HepG2 (cell line): Measurements from ENCODE around the gene CHMP6. TPM values are rescaled to one million over a fixed set of nuclear protein-coding genes. Genes with fewer than 3 reads are reported as not detected.

Experiments
- ARHGAP35 ChIP-seq: sonication (generic); formaldehyde crosslinking; IDR thresholded peaks from 2 replicates; pipeline ENCODE4 v1.9.0; 2022; ENCODE audit warnings: mild to moderate bottlenecking, inconsistent platforms, moderate library complexity, missing genetic modification reagents, borderline replicate concordance
- BCL3 ChIP-seq: sonication (generic); formaldehyde crosslinking; IDR thresholded peaks from 2 replicates; pipeline ENCODE4 v1.5.1; 2020; ENCODE audit warnings: mild to moderate bottlenecking, missing genetic modification reagents, moderate library complexity
- DR1 ChIP-seq: sonication (generic); formaldehyde crosslinking; IDR thresholded peaks from 2 replicates; pipeline ENCODE4 v1.8.0; 2021; ENCODE audit warnings: mild to moderate bottlenecking, missing genetic modification reagents, inconsistent platforms
- EZH2 ChIP-seq: conservative IDR thresholded peaks from 2 replicates; pipeline ENCODE4 v1.6.1; 2012; ENCODE audit warnings: mild to moderate bottlenecking, low read depth, low read length, moderate library complexity
- KDM2A ChIP-seq: sonication (generic); formaldehyde crosslinking; IDR thresholded peaks from 2 replicates; pipeline ENCODE4 v1.4.0; 2020; ENCODE audit warnings: low read depth, missing genetic modification reagents, borderline replicate concordance
- KLF15 ChIP-seq: sonication (generic); formaldehyde crosslinking; IDR thresholded peaks from 2 replicates; pipeline ENCODE4 v1.8.1; 2023; ENCODE audit warnings: borderline replicate concordance, mild to moderate bottlenecking, inconsistent platforms, missing genetic modification reagents, mixed read lengths
- MXD4 ChIP-seq: IDR thresholded peaks from 2 replicates; pipeline ENCODE4 v1.6.1; 2016; ENCODE audit warnings: mild to moderate bottlenecking, missing biosample characterization, missing genetic modification reagents
- PHF5A ChIP-seq: IDR thresholded peaks from one replicate; pipeline ENCODE4 v1.6.1; 2018; ENCODE audit warnings: low read depth, missing genetic modification reagents; ENCODE audit not compliant: unreplicated experiment
- PHF8 ChIP-seq: sonication (generic); formaldehyde crosslinking; IDR thresholded peaks from 2 replicates; pipeline ENCODE4 v1.5.0; 2020; ENCODE audit warnings: missing genetic modification reagents
- RERE ChIP-seq: IDR thresholded peaks from 2 replicates; pipeline ENCODE4 v1.6.1; 2016; ENCODE audit warnings: low read depth, missing genetic modification reagents, missing compliant biosample characterization
- SIX4 ChIP-seq: sonication (generic); formaldehyde crosslinking; IDR thresholded peaks from 2 replicates; pipeline ENCODE4 v1.4.0; 2020; ENCODE audit warnings: missing genetic modification reagents
- SP4 ChIP-seq: sonication (generic); formaldehyde crosslinking; IDR thresholded peaks from 2 replicates; pipeline ENCODE4 v1.8.1; 2023; ENCODE audit warnings: mild to moderate bottlenecking, missing genetic modification reagents
- ZBTB7B ChIP-seq: sonication (generic); formaldehyde crosslinking; IDR thresholded peaks from 2 replicates; pipeline ENCODE4 v1.4.0; 2020; ENCODE audit warnings: missing genetic modification reagents
- ZNF263 ChIP-seq: sonication (generic); formaldehyde crosslinking; IDR thresholded peaks from 2 replicates; pipeline ENCODE4 v1.4.0; 2020; ENCODE audit warnings: missing genetic modification reagents
- ZNF672 ChIP-seq: sonication (generic); formaldehyde crosslinking; IDR thresholded peaks from 2 replicates; pipeline ENCODE4 v1.8.1; 2022; ENCODE audit warnings: missing genetic modification reagents
- ZNF747 ChIP-seq: sonication (generic); formaldehyde crosslinking; IDR thresholded peaks from 2 replicates; pipeline ENCODE4 v1.8.1; 2023; ENCODE audit warnings: missing genetic modification reagents, mild to moderate bottlenecking, borderline replicate concordance
- polyA plus RNA-seq, 8 experiments: library from polyadenylated mRNA; depleted of rRNA in 3 of 8; stranded (reverse) in 7 of 8; unstranded in 1 of 8; fragments of >200 nt; fragmentation: Illumina TruSeq in 4 of 8; extraction: Trizol in 4 of 8; gene quantifications; 2 replicates each; pipeline versions ENCODE4 v1.2.1 to v1.2.3, GENCODE V29; 2011 to 2016; ENCODE audit warnings: low read depth in 4 of 8, missing spikeins in 1 of 8, mixed read lengths in 1 of 8; ENCODE audit not compliant: insufficient read depth in 1 of 8
- total RNA-seq, 5 experiments: library from RNA; depleted of rRNA; stranded (reverse); fragments of >200 nt; fragmentation: Illumina TruSeq; extraction: Trizol; gene quantifications; 2 replicates each; pipeline ENCODE4 v1.2.3, GENCODE V29; 2016; ENCODE audit warnings: low read depth in 1 of 5
- TF ChIP-seq, protein P1 (sequence below): sonication (generic); formaldehyde crosslinking; IDR thresholded peaks from 2 replicates; pipeline ENCODE4 v1.5.0; 2020; ENCODE audit warnings: mild to moderate bottlenecking, missing genetic modification reagents, borderline replicate concordance

CHMP6 gene
- total and polyA plus RNA-seq, 2 of the 13 experiments (the other 11 are each of a cell fraction or from before 2014, with no cell fraction given) = 11.1 to 24.2 TPM

DNA sequence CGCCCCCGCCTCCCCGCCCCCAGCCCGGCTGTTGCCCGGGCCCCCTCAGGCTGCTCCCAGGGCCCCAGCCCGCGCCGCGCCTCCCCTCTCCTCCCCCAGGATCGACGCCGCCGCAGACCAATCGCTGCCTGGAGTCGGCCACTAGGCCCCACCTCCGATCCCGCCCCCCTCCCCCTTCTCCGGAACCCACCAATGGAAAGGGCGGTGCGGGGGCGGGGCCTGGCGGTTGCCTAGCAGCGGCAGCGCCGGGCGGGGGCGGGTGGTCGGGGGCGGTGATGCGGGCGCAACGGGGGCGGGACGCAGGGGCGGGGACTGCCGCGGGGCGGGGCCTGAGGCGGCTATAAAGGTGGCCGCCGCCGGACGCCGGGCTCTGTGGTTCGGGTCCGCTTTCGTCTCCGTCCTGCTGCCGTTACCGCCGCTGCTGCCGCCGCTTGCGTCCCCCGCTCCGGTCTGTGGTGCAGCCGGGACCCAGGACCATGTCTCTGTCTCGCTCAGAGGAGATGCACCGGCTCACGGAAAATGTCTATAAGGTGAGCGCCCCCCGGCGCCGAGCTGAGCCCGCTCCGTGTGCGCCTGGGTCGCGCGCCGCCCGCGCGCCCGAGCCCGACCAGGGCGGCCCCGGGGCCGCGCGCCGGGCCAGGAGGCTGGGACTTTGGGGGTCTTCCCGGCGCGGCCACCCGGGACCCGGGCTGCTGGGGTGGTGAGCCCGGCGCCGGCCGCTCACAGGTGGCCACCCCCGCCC lies 43.3 kb downstream of the CHMP6 start, which contains the start of gene BAIAP2 (continued):
- TF ChIP-seq ZBTB7B (CRISPR knock-in tag) = peak; percentile 79
- TF ChIP-seq ZNF263 (CRISPR knock-in tag) = peak; percentile 61; the same call in 1 of the 2 replicates
- TF ChIP-seq SP4 (CRISPR knock-in tag) = peak; percentile 92; the same call in 1 of the 2 replicates
- 0 out of 2 replicates have a peak, but pooled peaks have one; percentile 53 for TF ChIP-seq BCL3
- no peak for TF ChIP-seq SIX4 (CRISPR knock-in tag)
- no peak for TF ChIP-seq RERE (CRISPR knock-in tag)
- TF ChIP-seq PHF5A = no peak
- peak; percentile 76 for TF ChIP-seq KDM2A (CRISPR knock-in tag)
- TF ChIP-seq DR1 (CRISPR knock-in tag) = peak; percentile 72; the same call in 1 of the 2 replicates
- TF ChIP-seq, protein P1, sequence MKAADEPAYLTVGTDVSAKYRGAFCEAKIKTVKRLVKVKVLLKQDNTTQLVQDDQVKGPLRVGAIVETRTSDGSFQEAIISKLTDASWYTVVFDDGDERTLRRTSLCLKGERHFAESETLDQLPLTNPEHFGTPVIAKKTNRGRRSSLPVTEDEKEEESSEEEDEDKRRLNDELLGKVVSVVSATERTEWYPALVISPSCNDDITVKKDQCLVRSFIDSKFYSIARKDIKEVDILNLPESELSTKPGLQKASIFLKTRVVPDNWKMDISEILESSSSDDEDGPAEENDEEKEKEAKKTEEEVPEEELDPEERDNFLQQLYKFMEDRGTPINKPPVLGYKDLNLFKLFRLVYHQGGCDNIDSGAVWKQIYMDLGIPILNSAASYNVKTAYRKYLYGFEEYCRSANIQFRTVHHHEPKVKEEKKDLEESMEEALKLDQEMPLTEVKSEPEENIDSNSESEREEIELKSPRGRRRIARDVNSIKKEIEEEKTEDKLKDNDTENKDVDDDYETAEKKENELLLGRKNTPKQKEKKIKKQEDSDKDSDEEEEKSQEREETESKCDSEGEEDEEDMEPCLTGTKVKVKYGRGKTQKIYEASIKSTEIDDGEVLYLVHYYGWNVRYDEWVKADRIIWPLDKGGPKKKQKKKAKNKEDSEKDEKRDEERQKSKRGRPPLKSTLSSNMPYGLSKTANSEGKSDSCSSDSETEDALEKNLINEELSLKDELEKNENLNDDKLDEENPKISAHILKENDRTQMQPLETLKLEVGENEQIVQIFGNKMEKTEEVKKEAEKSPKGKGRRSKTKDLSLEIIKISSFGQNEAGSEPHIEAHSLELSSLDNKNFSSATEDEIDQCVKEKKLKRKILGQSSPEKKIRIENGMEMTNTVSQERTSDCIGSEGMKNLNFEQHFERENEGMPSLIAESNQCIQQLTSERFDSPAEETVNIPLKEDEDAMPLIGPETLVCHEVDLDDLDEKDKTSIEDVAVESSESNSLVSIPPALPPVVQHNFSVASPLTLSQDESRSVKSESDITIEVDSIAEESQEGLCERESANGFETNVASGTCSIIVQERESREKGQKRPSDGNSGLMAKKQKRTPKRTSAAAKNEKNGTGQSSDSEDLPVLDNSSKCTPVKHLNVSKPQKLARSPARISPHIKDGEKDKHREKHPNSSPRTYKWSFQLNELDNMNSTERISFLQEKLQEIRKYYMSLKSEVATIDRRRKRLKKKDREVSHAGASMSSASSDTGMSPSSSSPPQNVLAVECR (CRISPR knock-in tag) = peak; percentile 75
- no peak for TF ChIP-seq EZH2
- peak; percentile 74 for TF ChIP-seq PHF8 (CRISPR knock-in tag)
- peak; percentile 47; the same call in 1 of the 2 replicates for TF ChIP-seq ARHGAP35 (CRISPR knock-in tag)
- no peak; the same call in 1 of the 2 replicates for TF ChIP-seq KLF15 (CRISPR knock-in tag)
- TF ChIP-seq ZNF672 (CRISPR knock-in tag) = 0 out of 2 replicates have a peak, but pooled peaks have one; percentile 35
- peak; percentile 43; the same call in 1 of the 2 replicates for TF ChIP-seq ZNF747
- TF ChIP-seq MXD4 = no peak; the same call in 1 of the 2 replicates
